Liver (tissue), 3 donors: ENCODE results near the gene PKD1L1.

Experiments
- EGR1 ChIP-seq, 2 donors: IDR thresholded peaks; 2 replicates each; pipeline ENCODE4 v1.6.1; 2016 to 2018; ENCODE audit warnings: antibody characterized with exemption in 2 of 2, low read depth in 2 of 2
- FOXA1 ChIP-seq: IDR thresholded peaks from 2 replicates; pipeline ENCODE4 v1.6.1; 2016; ENCODE audit warnings: antibody characterized with exemption
- FOXA2 ChIP-seq: IDR thresholded peaks from 2 replicates; pipeline ENCODE4 v1.6.1; 2016; ENCODE audit warnings: antibody characterized with exemption
- HNF4G ChIP-seq: IDR thresholded peaks from 2 replicates; pipeline ENCODE4 v1.6.1; 2016; ENCODE audit warnings: antibody characterized with exemption
- JUND ChIP-seq, 2 donors: IDR thresholded peaks; 2 replicates each; pipeline ENCODE4 v1.6.1; 2016; ENCODE audit warnings: antibody characterized with exemption in 2 of 2
- RAD21 ChIP-seq, 2 donors: IDR thresholded peaks; 2 replicates each; pipeline ENCODE4 v1.6.1; 2016; ENCODE audit warnings: antibody characterized with exemption in 2 of 2, mild to moderate bottlenecking in 2 of 2
- RXRA ChIP-seq, 2 donors: IDR thresholded peaks; 2 replicates each; pipeline ENCODE4 v1.6.1; 2017 to 2018; ENCODE audit warnings: antibody characterized with exemption in 2 of 2, mild to moderate bottlenecking in 1 of 2
- SP1 ChIP-seq: IDR thresholded peaks from 2 replicates; pipeline ENCODE4 v1.6.1; 2018; ENCODE audit warnings: antibody characterized with exemption, mild to moderate bottlenecking
- TAF1 ChIP-seq: conservative IDR thresholded peaks from 2 replicates; pipeline ENCODE4 v1.6.1; 2016; ENCODE audit warnings: antibody characterized with exemption, mild to moderate bottlenecking
- YY1 ChIP-seq: IDR thresholded peaks from 2 replicates; pipeline ENCODE4 v1.6.1; 2016; ENCODE audit warnings: antibody characterized with exemption, mild to moderate bottlenecking
- TF ChIP-seq, protein P1 (sequence below): fragments of 150-350 bp; IDR thresholded peaks from 2 replicates; pipeline ENCODE4 v1.5.1; 2017; ENCODE audit warnings: improper control_type of control experiment, low read depth, low read length; ENCODE audit not compliant: missing input control
- TF ChIP-seq, protein P2 (sequence below): IDR thresholded peaks from 2 replicates; pipeline ENCODE4 v1.6.1; 2016; ENCODE audit warnings: antibody characterized with exemption, mild to moderate bottlenecking
- TF ChIP-seq, protein P3 (sequence below): IDR thresholded peaks from 2 replicates; pipeline ENCODE4 v1.6.1; 2016; ENCODE audit warnings: antibody characterized with exemption
- TF ChIP-seq, protein P4 (sequence below): IDR thresholded peaks from 2 replicates; pipeline ENCODE4 v1.6.1; 2016; ENCODE audit warnings: antibody characterized with exemption
- donor health status: healthy.
- donor health status: healthy.

DNA sequence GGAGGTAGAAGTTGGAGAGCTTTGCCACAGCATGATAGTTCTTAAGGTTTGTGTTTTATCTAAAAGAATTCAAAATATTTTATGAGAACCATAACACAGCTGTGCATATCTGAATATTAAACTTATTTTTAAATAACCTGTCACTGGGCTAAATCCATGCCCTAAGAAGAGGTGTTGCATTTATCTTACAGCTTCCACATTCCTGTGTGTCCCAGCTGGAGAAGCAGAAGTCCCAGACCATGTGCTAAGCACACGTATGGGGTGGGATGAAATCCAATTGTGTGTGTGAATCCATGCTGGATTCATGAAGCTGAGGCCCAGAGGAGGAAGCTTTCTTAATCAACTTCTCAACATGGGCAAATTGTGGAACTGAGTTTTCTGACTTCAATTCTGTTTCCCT is 121.5 kb downstream of the PKD1L1 start:
- no peak for TF ChIP-seq FOXA1
- TF ChIP-seq, protein P1, sequence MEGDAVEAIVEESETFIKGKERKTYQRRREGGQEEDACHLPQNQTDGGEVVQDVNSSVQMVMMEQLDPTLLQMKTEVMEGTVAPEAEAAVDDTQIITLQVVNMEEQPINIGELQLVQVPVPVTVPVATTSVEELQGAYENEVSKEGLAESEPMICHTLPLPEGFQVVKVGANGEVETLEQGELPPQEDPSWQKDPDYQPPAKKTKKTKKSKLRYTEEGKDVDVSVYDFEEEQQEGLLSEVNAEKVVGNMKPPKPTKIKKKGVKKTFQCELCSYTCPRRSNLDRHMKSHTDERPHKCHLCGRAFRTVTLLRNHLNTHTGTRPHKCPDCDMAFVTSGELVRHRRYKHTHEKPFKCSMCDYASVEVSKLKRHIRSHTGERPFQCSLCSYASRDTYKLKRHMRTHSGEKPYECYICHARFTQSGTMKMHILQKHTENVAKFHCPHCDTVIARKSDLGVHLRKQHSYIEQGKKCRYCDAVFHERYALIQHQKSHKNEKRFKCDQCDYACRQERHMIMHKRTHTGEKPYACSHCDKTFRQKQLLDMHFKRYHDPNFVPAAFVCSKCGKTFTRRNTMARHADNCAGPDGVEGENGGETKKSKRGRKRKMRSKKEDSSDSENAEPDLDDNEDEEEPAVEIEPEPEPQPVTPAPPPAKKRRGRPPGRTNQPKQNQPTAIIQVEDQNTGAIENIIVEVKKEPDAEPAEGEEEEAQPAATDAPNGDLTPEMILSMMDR, result no peak
- TF ChIP-seq, protein P2, sequence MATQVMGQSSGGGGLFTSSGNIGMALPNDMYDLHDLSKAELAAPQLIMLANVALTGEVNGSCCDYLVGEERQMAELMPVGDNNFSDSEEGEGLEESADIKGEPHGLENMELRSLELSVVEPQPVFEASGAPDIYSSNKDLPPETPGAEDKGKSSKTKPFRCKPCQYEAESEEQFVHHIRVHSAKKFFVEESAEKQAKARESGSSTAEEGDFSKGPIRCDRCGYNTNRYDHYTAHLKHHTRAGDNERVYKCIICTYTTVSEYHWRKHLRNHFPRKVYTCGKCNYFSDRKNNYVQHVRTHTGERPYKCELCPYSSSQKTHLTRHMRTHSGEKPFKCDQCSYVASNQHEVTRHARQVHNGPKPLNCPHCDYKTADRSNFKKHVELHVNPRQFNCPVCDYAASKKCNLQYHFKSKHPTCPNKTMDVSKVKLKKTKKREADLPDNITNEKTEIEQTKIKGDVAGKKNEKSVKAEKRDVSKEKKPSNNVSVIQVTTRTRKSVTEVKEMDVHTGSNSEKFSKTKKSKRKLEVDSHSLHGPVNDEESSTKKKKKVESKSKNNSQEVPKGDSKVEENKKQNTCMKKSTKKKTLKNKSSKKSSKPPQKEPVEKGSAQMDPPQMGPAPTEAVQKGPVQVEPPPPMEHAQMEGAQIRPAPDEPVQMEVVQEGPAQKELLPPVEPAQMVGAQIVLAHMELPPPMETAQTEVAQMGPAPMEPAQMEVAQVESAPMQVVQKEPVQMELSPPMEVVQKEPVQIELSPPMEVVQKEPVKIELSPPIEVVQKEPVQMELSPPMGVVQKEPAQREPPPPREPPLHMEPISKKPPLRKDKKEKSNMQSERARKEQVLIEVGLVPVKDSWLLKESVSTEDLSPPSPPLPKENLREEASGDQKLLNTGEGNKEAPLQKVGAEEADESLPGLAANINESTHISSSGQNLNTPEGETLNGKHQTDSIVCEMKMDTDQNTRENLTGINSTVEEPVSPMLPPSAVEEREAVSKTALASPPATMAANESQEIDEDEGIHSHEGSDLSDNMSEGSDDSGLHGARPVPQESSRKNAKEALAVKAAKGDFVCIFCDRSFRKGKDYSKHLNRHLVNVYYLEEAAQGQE, result no peak
- no peak for TF ChIP-seq YY1
- no peak for TF ChIP-seq RAD21 (IDR thresholded peaks at IDR 0.05)
- no peak for TF ChIP-seq EGR1 (IDR thresholded peaks at IDR 0.05; ENCODE audit: low read depth in 2 of 2)
- TF ChIP-seq TAF1, result no peak
- no peak for TF ChIP-seq HNF4G
- TF ChIP-seq FOXA2, result no peak
- TF ChIP-seq JUND (IDR thresholded peaks at IDR 0.05), result no peak
- TF ChIP-seq, protein P3, sequence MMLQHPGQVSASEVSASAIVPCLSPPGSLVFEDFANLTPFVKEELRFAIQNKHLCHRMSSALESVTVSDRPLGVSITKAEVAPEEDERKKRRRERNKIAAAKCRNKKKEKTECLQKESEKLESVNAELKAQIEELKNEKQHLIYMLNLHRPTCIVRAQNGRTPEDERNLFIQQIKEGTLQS, result no peak
- no peak for TF ChIP-seq RXRA (IDR thresholded peaks at IDR 0.05)
- TF ChIP-seq SP1, result no peak
- TF ChIP-seq, protein P4, sequence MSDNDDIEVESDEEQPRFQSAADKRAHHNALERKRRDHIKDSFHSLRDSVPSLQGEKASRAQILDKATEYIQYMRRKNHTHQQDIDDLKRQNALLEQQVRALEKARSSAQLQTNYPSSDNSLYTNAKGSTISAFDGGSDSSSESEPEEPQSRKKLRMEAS, result no peak
